OCI-LY7 (cell line): ENCODE results near the gene AKAP8L.

Source experiments
- EZH2phosphoT487 ChIP-seq: fragments of 200-600 bp; sonication (generic); IDR thresholded peaks from 2 replicates; pipeline ENCODE4 v1.6.1; 2018; ENCODE audit warnings: low read depth, borderline replicate concordance, mild to moderate bottlenecking, mixed run types, antibody characterized with exemption, low read length, moderate library complexity, mixed read lengths
- TF ChIP-seq, protein P1 (sequence below): fragments of 200-600 bp; sonication (generic); conservative IDR thresholded peaks from 2 replicates; pipeline ENCODE4 v1.5.1; 2014; ENCODE audit warnings: mild to moderate bottlenecking, antibody characterized with exemption, low read length, moderate library complexity, mixed read lengths

DNA sequence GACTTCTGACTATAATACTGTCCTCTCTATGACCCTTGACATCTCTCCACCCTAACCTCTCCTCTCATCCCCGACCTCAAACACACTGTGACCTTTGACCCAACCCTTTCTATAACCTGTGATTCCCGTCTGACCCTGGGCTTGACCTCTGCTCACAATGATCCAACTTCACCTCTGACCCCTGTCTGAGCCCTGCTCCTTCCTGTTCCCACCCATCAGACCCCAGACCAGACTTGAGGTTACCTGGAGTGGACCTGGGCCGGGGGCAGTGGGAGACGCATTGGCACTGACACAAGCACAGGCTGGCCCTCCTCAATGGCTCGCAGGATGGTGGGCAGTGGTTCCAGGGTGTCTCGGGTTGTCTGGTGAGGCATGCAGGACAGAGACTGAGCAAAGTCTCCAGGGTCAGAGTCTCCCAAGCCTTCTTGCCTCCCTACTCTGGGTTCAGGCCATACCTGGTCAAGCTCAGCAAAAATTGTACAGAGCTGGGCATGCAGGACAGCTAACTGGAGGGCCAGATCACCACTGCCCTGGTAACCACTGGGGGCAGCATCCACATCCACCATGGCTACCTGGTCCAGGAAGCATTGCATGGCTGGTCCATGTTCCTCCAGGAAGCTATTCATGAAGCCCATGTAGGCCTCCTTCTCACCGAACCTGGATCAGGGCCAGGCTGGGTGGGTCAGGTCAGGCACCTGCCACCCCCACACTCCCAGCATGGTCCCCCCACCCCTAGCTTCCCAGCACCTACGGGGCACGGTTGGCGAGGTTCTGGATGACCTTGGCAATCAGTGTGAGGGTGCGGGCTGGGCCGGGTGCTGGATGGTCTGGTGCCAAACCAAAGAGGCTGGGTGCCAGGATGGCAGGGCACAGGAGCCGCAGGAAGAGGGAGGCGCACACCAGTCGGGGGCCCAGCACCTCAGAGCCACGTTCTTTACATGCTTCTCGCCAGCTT is 35.4 kb upstream of the AKAP8L start:
- TF ChIP-seq, protein P1, sequence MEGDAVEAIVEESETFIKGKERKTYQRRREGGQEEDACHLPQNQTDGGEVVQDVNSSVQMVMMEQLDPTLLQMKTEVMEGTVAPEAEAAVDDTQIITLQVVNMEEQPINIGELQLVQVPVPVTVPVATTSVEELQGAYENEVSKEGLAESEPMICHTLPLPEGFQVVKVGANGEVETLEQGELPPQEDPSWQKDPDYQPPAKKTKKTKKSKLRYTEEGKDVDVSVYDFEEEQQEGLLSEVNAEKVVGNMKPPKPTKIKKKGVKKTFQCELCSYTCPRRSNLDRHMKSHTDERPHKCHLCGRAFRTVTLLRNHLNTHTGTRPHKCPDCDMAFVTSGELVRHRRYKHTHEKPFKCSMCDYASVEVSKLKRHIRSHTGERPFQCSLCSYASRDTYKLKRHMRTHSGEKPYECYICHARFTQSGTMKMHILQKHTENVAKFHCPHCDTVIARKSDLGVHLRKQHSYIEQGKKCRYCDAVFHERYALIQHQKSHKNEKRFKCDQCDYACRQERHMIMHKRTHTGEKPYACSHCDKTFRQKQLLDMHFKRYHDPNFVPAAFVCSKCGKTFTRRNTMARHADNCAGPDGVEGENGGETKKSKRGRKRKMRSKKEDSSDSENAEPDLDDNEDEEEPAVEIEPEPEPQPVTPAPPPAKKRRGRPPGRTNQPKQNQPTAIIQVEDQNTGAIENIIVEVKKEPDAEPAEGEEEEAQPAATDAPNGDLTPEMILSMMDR: peak; percentile 41
- TF ChIP-seq EZH2phosphoT487: no peak
